Stimulated activated CD4-positive, alpha-beta T cell treated with anti-CD3 and anti-CD28 coated beads, Interleukin-4, amount 100 ng/mL, for 4 hours (primary cell): ENCODE data around the gene RGS11.
"Not testable (repeated sequence)": the region's sequence is repeated elsewhere in the genome, so short reads cannot be mapped to it uniquely, and the experiment has no call there.

ENCODE experiments used
- DNase-seq, 2 experiments: peaks; one replicate each; pipeline ENCODE4 v3.0.0-alpha.2; 2020

The RGS11 gene

DNA sequence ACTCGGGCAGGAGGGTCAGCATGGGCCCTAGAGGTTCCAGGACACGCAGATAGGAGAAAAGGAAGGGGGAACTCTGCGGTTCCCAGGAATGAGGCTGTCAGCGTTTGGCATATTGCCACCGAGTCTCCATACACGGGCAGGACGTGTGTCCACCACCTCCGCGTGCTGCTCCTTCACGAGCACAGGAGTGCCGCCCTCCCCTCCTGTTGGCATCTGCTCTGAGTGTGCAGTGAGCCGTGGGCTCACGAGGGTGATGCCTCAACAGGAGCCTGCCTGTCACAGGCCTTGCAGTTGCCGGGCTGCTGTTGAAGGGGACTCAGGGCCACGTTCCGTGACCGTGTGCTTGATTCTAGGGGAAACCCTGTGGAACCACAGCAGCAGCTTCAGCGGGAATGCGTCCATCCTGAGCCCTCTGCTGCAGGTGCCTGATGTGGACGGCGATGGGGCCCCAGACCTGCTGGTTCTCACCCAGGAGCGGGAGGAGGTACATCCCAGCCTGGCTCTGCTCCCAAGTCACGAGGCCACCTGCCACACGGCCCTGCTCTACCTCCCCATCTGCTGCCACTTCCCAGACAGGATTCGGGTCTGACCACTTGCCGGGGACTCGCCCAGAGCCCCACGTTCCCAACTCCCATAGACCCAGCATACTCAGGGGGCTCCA is 14.6 kb downstream of the RGS11 start:
- no peak for DNase-seq

DNA sequence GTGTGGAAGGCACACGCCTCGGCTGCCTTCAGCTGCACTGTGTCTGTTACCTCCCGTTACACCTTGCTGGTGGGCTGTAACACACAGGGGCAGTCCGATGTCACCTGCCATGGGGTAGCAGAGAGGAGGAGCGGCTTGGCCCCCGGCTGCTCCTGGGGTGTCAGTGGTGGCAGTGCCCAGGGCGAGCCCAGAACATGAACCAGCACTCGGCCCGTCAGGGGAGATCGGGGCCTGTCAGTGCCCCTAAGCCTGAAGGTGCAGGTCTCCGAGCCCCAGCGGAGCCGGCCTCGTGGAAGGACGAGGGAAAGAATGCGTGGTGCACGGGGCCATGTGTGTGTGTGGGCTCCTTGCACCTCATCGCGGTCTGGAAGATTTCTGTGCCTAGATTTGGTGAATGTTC is 15.4 kb downstream of the RGS11 start:
- DNase-seq, result no peak

DNA sequence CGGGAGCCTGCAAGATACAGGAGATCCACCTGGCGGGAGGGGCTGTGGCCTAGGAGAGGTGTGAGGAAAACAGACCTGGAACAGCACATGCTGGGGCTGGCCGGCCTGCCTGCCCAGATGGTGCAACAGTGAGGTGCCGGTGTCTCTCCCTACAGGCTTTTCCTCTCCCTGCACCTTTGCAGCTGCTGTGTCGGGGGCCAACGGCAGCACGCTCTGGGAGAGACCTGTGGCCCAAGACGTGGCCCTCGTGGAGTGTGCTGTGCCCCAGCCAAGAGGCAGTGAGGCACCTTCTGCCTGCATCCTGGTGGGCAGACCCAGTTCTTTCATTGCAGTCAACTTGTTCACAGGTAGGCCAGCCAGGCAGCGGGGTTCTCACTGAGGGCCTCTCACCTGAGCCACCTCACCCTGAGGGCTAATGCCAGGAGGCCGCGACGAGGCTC is 15.9 kb downstream of the RGS11 start:
- DNase-seq, result no peak

DNA sequence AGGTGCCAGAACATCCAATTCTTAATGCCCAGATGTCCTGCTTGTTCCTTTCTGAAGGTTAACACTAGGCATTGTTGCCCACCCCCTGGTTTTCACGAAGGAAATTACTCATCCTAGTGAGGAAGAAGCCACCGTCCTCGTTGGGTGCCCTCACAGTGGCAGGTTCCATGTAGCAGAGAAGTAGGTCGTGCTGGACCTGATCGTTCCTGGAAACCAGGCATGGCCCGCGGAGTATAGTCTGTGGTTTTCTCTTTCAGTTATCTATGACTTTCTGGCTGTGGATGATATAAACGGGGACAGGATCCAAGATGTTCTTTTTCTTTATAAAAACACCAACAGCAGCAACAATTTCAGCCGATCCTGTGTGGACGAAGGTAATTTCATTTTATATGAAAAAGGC is 16.5 kb downstream of the RGS11 start:
- no peak for DNase-seq

DNA sequence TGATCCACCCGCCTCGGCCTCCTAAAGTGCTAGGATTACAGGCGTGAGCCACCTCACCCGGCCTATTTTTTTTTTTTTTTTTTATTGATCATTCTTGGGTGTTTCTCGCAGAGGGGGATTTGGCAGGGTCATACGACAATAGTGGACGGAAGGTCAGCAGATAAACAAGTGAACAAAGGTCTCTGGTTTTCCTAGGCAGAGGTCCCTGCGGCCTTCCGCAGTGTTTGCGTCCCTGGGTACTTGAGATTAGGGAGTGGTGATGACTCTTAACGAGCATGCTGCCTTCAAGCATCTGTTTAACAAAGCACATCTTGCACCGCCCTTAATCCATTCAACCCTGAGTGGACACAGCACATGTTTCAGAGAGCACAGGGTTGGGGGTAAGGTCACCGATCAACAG is 17.7 kb downstream of the RGS11 start:
- not testable (repeated sequence) for DNase-seq

DNA sequence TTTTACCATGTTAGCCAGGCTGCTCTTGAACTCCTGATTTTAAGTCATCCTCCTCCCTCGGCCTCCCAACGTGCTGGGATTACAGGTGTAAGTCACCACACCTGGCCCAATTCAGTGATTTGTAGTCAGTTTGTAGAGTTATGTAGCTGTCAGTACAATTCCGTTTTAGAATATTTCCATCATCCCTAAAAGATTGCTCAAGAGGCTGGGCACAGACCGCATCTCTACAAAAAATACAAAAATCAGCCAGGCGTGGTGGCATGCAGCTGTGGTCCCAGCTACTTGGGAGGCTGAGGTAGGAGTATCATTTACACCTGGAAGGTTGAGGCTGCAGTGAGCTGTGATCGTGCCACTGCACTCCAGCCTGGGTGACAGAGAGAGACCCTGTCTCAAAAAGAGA is 20.6 kb downstream of the RGS11 start:
- DNase-seq, result no peak

DNA sequence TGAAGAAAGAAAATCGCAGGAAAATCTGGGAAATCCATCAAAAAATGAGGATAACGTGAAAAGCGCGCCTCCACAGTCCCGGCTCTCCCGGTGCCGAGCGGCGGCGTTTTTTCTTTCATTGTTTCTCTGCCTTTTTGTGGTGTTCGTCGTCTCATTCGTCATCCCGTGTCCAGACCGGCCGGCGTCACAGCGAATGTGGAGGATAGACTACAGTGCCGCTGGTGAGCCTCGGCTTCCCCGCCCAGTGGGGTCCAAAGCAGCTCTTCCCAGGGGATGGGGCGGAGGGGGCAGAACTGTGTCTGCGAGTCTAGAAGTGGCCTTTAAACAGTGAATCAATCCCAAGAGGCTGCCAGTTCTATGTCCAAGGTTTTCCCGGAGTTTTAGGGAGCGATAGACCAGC is 21.3 kb downstream of the RGS11 start:
- no peak for DNase-seq

DNA sequence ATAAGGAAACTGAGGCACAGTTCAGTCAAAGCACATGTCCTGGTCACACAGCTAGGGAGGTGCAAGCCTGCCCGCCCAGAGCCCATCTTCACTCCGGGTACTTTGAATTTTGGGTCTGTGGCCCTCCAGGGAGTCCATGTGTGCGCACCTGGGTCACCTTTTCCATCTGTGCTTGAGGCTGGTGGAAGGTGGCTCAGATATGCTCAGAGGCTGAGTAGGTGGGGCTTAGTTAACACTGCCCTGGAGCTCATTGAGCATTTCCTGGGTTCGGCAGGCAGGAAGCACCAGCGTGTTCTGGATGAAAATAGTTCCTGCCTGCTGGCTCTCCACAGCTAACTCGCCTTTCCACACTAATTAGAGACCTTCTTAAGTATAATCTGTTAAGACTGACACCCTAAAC is 21.9 kb downstream of the RGS11 start:
- DNase-seq, result peak in 1 of 2 experiments; percentile 19

DNA sequence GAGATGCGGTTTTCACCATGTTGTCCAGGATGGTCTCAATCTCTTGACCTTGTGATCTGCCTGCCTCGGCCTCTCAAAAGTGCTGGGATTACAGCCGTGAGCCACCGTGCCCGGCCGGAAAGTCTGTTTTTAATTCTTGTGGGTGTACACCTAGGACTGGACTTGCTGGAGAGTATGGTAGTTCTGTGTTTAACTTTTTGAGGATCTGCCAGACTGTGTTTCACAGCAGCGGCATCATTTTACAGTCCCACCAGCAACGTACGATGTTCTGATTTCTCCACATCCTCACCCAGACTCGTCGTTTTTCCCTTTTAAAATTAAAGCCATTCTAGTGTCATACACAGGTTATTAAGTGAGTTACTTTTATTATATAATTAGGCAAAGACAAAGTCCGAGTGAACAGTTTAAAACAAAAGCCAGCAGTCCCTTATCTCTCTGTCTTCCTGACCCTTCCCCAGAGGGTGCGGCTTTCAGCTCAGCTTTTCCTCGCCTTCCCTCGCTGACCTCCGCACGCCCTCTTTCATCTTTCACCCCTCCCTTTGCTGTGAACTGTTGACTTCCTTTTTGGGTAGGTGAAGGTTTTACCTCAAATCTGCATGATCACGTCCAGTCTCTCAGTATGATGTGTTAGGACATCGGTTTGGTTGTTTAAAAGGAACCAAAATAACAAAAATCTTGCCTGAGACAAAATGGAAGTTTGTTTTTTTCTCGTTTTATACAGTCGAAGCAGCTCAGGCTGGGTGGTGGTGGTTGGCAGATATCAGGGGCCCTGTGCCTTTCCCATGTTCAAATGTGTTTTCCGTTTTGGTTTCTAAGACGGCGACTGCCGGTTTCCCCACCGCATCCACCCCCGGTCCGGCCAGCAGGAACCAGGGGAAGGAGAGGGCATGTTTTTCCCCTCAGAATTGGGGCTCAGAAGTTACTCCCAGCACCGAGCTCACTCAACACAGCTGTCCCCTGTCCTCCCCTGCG is 23.1 kb downstream of the RGS11 start:
- DNase-seq, result peak in 1 of 2 experiments; percentile 12

DNA sequence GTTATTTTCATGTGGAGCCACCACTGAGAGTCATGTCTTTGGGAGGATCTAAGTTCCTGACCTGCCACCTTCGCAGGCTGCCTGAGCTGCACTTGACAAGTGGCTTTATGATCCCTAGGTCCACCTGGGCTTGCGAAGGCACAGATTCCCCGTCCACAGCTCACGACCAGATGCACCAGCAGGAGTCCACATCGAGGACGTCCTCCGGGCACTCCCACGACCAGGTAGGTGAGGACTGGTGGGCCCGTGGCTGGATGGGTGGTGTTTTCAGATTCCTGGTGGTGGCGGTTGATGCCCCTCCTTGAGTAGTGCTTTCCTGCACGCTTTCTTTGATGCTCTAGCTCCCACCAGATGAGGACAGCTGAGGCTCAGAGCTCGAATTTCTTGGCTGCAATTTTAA is 26.3 kb downstream of the RGS11 start:
- no peak for DNase-seq

DNA sequence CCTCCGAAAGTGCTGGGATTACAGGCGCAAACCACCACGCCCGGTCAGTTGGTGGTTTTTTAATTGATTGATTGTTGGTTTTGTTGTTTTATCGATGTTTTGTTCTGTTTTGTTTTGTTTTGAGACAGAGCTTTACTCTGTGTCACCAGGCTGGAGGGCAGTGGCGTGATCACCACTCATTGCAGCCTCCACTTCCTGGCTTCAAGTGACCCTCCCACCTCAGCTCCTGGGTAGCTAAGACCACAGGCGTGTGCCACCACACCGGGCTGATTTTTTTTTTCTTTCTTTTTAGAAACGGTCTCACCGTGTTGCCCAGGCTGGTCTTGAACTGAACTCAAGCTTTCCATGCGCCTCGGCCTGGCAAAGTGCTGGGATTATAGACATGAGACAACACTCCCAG is 28.7 kb downstream of the RGS11 start:
- DNase-seq, result no peak

DNA sequence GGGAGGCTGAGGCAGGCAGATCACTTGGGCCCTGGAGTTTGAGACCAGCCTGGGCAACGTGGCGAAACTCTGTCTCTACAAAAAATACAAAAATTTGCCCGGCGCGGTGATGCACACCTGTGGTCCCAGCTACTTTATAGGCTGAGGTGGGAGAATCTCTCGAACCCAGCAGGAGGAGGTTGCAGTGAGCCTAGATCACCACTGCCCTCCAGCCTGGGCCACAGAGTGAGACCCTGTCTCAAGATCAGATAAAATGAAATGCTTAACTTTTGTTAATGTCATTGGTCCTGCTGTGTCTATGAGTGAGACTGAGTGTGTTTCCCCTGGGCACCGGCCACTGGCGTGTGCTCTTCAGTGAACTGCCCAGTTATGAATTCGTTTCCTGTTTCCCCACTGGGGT is 30.6 kb downstream of the RGS11 start:
- DNase-seq, result no peak

DNA sequence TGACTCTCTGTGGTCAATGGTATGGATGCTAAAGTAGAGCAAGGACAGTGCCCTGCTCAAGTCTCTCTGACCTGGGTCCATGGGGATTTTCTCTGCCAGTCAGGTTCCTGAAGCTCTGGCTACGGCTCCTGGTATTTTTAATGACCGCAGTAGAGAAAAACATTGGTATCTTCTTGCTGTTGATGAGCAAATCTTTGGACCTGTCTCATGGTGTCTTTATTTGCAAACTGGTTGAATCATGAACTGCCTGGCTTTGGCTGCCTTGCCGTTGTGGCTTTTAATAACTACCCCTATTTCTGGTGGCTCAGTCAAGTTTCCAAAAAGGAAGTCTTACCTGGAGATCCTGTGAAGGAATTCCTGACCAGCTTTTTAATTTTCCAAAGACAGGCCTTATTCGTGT is 32.4 kb downstream of the RGS11 start:
- DNase-seq, result no peak

DNA sequence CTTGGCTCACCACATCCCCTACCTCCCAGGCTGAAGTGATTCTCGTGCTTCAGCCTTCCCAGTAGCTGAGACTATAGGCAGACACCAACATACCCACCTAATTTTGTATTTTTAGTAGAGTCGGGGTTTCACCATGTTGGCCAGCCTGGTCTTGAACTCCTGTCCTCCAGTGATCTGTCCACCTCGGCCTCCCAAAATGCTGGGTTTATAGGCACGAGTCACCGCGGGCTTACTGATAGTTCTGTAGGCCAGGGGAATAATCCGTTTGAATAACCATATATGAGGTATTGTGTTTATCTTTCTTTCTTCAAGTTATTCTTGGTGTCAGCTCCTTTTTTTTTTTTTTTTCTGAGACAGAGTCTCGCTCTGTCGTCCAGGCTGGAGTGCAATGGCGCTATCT is 33.5 kb downstream of the RGS11 start:
- DNase-seq, result no peak

DNA sequence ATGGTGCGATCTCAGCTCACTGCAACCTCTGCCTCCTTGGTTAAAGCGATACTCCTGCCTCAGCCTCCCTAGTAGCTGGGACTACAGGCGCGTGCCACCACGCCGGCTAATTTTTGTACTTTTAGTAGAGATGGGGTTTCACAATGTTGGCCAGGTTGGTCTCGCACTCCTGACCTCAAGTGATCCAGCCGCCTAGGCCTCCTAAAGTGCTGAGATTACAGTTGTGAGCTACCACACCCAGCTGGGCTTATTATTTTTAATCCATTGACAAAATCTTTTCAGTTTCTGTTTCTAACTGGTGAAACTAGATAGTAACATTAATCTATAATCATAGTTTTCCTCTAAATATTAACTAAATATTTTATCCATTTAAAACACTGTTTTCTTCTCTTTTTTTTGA is 35.2 kb downstream of the RGS11 start:
- no peak for DNase-seq

DNA sequence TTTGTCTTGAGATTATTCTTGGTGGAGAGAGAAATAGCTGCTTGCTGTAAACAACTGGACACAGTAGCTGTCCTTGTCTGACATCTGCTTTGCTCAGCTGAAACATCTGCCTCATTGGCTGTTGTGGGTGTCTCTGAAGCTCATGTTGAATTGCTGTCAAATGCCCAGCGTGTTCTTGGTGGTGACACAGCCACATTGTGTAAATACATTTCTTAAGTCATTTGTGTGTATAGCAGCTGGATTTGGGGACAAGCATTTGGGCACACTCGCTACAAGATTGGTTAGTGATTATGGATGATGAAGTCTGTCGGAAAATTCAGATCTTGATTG is 35.8 kb downstream of the RGS11 start:
- DNase-seq, result no peak

DNA sequence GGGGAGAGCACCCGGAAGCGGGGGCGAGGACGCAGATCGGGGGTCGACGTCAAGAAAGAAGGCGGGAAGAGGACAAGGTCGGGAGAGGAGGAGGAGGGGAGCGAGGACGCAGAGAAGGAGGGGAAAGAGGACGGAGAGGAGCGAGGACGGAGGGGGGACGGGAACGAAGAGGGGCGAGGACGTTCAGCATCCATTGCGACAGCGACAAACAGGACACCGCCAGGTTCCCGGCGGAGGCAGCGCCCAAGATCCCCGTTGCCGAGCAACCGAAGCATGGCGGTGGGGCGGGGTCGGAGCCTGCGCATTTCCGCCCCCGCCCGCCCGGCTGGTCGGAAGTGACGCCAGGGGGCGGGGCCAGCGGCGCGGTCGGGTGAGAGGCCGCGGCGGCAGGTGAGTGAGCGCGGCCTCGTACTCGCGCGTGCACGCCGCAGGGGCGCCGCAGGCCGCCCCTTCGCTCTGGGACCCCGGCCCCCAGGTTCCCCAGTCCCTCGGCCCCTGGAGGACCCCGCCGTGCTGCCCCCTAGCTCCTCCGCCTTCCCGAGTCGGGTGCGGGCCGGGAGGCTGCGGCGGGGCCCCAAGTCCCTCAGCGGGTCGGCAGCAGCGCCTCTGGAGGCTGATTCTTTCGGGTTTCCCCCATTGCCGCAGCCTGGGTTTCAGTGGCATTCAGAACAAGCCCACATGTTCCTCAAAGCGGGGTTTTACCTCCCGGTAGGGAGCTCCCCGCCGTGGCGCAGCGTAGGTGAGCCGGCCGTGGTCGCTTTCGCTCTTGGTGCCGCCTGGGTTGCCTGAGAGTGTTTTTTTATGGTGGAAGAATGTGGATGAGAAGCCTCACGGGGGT is 41.1 kb downstream of the RGS11 start, which contains the start of gene FAM234A:
Gene FAM234A (plus strand): TSS at position 354 of the 838 bp plus-strand sequence. CDS start 19,593 bp downstream, outside the sequence.
- DNase-seq, result peak; percentile 93 to 97

DNA sequence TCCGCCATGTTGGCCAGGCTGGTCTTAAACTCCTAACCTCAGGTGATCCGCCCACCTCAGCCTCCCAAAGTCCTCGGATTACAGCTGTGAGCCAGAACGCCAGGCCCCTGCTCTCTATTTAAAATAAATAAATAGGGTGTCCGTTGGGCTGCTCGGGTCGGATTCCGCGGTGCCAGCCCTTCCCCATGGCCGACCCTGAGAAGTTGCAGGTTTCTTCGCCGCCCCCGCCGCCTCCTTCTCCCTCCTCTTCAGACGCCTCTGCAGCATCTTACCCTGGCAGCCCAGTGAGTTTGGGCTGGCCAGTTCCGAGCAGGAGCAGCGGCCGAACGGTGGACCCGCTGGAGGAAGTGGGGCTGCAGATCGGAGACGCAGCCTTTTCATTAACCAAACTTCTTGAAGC is 44.8 kb downstream of the RGS11 start:
- DNase-seq, result no peak

DNA sequence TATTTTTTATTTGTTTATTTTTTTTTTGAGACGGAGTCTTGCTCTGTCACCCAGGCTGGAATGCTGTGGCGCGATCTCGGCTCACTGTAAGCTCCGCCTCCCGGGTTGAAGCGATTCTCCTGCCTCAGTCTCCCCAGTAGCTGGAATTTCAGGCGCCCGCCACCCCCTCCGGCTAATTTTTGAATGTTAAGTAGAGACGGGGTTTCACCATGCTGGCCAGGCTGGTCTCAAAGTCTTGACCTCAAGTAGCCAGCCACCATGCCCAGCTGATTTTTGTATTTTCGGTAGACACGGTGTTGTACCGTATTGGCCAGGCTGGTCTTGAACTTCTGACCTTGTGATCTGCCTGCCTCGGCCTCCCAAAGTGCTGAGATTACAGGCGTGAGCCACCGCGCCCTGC is 45.4 kb downstream of the RGS11 start:
- DNase-seq, result not testable (repeated sequence)

DNA sequence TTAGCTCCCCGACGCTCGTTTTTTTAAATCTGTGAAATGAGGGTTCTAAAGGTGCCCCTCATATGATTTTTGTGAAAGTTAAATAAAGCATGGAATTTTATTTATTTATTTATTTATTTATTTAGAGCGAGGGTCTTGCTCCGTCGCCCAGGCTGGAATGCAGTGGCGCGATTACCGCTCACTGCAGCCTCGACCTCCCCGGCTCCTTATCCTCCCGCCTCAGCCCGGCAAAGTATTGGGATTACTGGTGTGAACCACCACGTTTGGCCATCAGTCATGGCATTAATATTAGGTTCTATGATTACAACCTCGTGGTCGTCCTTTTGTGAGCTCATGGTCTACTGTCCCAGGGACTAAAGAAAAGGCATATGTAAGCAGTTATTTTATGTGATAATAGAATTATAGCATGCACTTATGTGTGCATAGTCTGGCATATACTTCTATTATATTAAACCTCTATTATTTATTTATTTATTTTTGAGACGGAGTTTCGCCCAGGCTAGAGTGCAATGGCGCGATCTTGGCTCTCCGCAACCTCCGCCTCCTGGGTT is 45.9 kb downstream of the RGS11 start:
- DNase-seq, result no peak

DNA sequence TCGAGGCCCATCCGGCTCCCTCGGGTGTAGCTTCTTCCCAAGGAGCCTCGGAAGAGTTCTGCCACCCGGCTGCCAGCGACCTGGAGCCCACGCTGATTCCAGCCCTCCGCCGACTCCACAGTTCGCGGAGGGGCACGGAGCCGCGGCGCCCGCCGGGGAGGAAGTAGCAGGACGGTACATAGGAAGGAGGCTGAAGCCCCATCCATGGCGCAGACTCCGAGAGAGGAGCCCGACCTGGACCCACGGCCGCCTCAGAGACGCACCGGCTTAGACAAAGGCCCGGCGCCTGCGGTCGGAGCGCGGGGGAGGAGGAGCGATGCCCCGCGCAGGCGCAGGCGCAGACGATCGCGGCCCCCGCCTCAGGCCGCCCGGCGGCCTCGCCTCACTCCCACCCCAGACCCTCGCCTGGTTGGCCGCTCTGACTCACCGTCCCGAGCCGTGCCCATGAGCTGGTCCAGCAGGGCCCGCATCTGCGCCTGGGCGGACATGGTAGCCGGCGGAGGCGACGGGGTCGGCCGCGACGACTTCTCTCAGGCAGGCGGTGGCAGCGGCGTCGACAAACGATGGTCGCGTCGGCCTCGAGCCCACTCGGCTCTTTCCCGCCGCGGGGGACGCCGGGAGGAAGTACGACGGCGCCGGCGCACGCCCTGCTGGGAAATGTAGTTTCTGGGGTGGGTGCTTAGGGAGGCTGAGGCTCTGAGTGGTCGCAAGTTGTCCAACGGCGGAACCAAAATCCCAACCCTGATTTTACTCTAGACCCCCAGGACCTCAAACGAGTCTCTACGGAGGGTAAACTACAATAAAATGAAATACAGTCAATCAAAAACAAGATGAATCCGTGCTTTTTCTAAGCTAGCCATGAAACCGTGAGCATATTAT is 46.7 kb downstream of the RGS11 start, which contains the start of gene LUC7L:
Gene LUC7L (minus strand): TSS at position 598 of the 879 bp plus-strand sequence. CDS start 110 bp downstream, at position 488.
- peak; percentile 82 to 84 for DNase-seq
